Mesenchymal stem cell (in vitro differentiated cells and primary cell): ENCODE measurements around the gene CKAP2L.
A peak's percentile ranks its signal among the peaks of the same experiment; 100 is the strongest.

Experiments used
- DNase-seq: peaks from one replicate; pipeline ENCODE4 v3.0.0-alpha.2; 2013
- H2AFZ ChIP-seq: one replicate; pipeline ENCODE4 v1.6.1; 2013; ENCODE audit warnings: low read depth, mild to moderate bottlenecking, control low read depth, inconsistent platforms, low read length, moderate library complexity
- H2AK5ac ChIP-seq: 2 replicates; pipeline ENCODE4 v1.6.1; 2013; ENCODE audit warnings: low read length, moderate library complexity, mild to moderate bottlenecking, inconsistent platforms; ENCODE audit not compliant: severe bottlenecking
- H2BK120ac ChIP-seq: one replicate; pipeline ENCODE4 v1.6.1; 2013; ENCODE audit warnings: low read depth, mild to moderate bottlenecking, inconsistent platforms, low read length, moderate library complexity
- H2BK12ac ChIP-seq, 2 experiments: one replicate each; pipeline ENCODE4 v1.6.1; 2013; ENCODE audit warnings: inconsistent platforms in 2 of 2, low read length in 2 of 2, mild to moderate bottlenecking in 2 of 2, moderate library complexity in 2 of 2, control low read depth in 1 of 2
- H2BK15ac ChIP-seq: one replicate; pipeline ENCODE4 v1.6.1; 2013; ENCODE audit warnings: mild to moderate bottlenecking, low read depth, inconsistent platforms; ENCODE audit not compliant: poor library complexity, severe bottlenecking
- H2BK5ac ChIP-seq: 2 replicates; pipeline ENCODE4 v1.6.1; 2013; ENCODE audit warnings: low read depth, mild to moderate bottlenecking, low read length, control low read depth, inconsistent platforms; ENCODE audit not compliant: poor library complexity, severe bottlenecking
- H3K14ac ChIP-seq, 2 experiments: one replicate each; pipeline ENCODE4 v1.6.1; 2013; ENCODE audit warnings: inconsistent platforms in 2 of 2, low read length in 2 of 2, control low read depth in 1 of 2, mild to moderate bottlenecking in 1 of 2, moderate library complexity in 1 of 2
- H3K18ac ChIP-seq, 2 experiments: one replicate each; pipeline ENCODE4 v1.6.1; 2013; ENCODE audit warnings: inconsistent platforms in 2 of 2, low read length in 2 of 2, control low read depth in 1 of 2, low read depth in 1 of 2, mild to moderate bottlenecking in 1 of 2
- H3K23ac ChIP-seq, 2 experiments: one replicate each; pipeline ENCODE4 v1.6.1; 2013; ENCODE audit warnings: inconsistent platforms in 2 of 2, low read length in 2 of 2, mild to moderate bottlenecking in 2 of 2, moderate library complexity in 2 of 2, control low read depth in 1 of 2
- H3K27ac ChIP-seq: 2 replicates; pipeline ENCODE4 v1.5.1; 2013; ENCODE audit warnings: mild to moderate bottlenecking, moderate library complexity, low read length, control low read depth, inconsistent platforms; ENCODE audit not compliant: poor library complexity, severe bottlenecking
- H3K27me3 ChIP-seq, 2 experiments: 2 replicates each; pipeline versions ENCODE4 v1.6.1 to v1.7.0; 2013; ENCODE audit warnings: low read length in 2 of 2, mild to moderate bottlenecking in 2 of 2, moderate library complexity in 2 of 2, control low read depth in 1 of 2, inconsistent platforms in 1 of 2; ENCODE audit not compliant: control insufficient read depth in 1 of 2, insufficient read depth in 1 of 2
- H3K36me3 ChIP-seq, 2 experiments: 2 replicates each; pipeline versions ENCODE4 v1.6.1 to v1.7.0; 2013; ENCODE audit warnings: low read length in 2 of 2, control low read depth in 1 of 2, inconsistent platforms in 1 of 2, low read depth in 1 of 2, mild to moderate bottlenecking in 1 of 2; ENCODE audit not compliant: insufficient read depth in 2 of 2, control insufficient read depth in 1 of 2
- H3K4ac ChIP-seq, 2 experiments: one replicate each; pipeline ENCODE4 v1.6.1; 2013; ENCODE audit warnings: inconsistent platforms in 2 of 2, low read length in 2 of 2, mild to moderate bottlenecking in 2 of 2, moderate library complexity in 2 of 2, control low read depth in 1 of 2, low read depth in 1 of 2
- H3K4me1 ChIP-seq: 2 replicates; pipeline ENCODE4 v1.6.1; 2013; ENCODE audit warnings: low read depth, low read length, control low read depth; ENCODE audit not compliant: control insufficient read depth, insufficient read depth
- H3K4me2 ChIP-seq: 2 replicates; pipeline ENCODE4 v1.6.1; 2013; ENCODE audit warnings: low read length, mild to moderate bottlenecking, inconsistent platforms; ENCODE audit not compliant: poor library complexity, severe bottlenecking
- H3K4me3 ChIP-seq, 2 experiments: 2 replicates each; pipeline versions ENCODE4 v1.5.1 to v1.7.0; 2013; ENCODE audit warnings: low read length in 2 of 2, mild to moderate bottlenecking in 2 of 2, control low read depth in 1 of 2, low read depth in 1 of 2; ENCODE audit not compliant: insufficient read depth in 1 of 2
- H3K79me1 ChIP-seq: replicated peaks from 2 replicates; pipeline ENCODE4 v1.6.1; 2013; ENCODE audit warnings: mild to moderate bottlenecking, control low read depth, low read length, inconsistent platforms; ENCODE audit not compliant: poor library complexity, severe bottlenecking
- H3K9ac ChIP-seq: 2 replicates; pipeline ENCODE4 v1.7.0; 2013; ENCODE audit warnings: mild to moderate bottlenecking, low read length, moderate library complexity
- H3K9me3 ChIP-seq: 2 replicates; pipeline ENCODE4 v1.7.0; 2013; ENCODE audit warnings: mild to moderate bottlenecking, low read length; ENCODE audit not compliant: control insufficient read depth
- H4K8ac ChIP-seq: one replicate; pipeline ENCODE4 v1.6.1; 2013; ENCODE audit warnings: inconsistent platforms, mild to moderate bottlenecking, low read length, moderate library complexity
- H4K91ac ChIP-seq: one replicate; pipeline ENCODE4 v1.6.1; 2013; ENCODE audit warnings: mild to moderate bottlenecking, low read length, inconsistent platforms
- WGBS: methylation state at CpG from one replicate; pipeline ENCODE4 v1.1.7; 2013; ENCODE audit warnings: mixed read lengths; 5-methylcytosine and 5-hydroxymethylcytosine counted together

CKAP2L gene

GRCh38 chr2:112694182-112694581 is 70.2 kb downstream of the CKAP2L start:
- Histone ChIP-seq H2BK15ac (peak overlapping the region; percentile 83), H2BK5ac (no peak overlapping the region), H3K4ac (no peak overlapping the region), H2AK5ac (peak overlapping the region; percentile 85), H3K27ac (no peak overlapping the region), H3K4me1 (peaks cover 13% of the 10 kb centered on the region), H3K18ac (no peak overlapping the region), H3K36me3 (no peaks in the 10 kb centered on the region), H3K9me3 (no peaks in the 10 kb centered on the region), H4K91ac (peak overlapping the region; percentile 61), H3K14ac (no peak overlapping the region), H2AFZ (no peak overlapping the region), H3K4me2 (no peak overlapping the region), H2BK12ac (peak overlapping the region in 1 of 2 experiments; percentile 55), H4K8ac (no peak overlapping the region), H3K79me1 (no peaks in the 10 kb centered on the region), H2BK120ac (peak overlapping the region; percentile 85), H3K27me3 (no peaks in the 10 kb centered on the region), H3K23ac (no peak overlapping the region), H3K4me3 (no peak overlapping the region), H3K9ac (no peak overlapping the region)
- DNase-seq = no peak
- 98% methylated on average over 11 of the region's 12 CpGs for WGBS

GRCh38 chr2:112693596-112693995 is 70.8 kb downstream of the CKAP2L start:
- Histone ChIP-seq H3K4me2 (no peak overlapping the region), H3K4me1 (peaks cover 13% of the 10 kb centered on the region), H3K9ac (peak overlapping the region; percentile 82), H2AFZ (no peak overlapping the region), H2BK5ac (no peak overlapping the region), H3K23ac (no peak overlapping the region), H2BK120ac (peak overlapping the region; percentile 22), H3K79me1 (no peaks in the 10 kb centered on the region), H3K27me3 (no peaks in the 10 kb centered on the region), H4K8ac (peak overlapping the region; percentile 76), H3K4ac (peak overlapping the region in 1 of 2 experiments; percentile 91), H3K27ac (no peak overlapping the region), H3K36me3 (no peaks in the 10 kb centered on the region), H2BK12ac (peak overlapping the region; percentile 11 to 92), H3K14ac (no peak overlapping the region), H2BK15ac (no peak overlapping the region), H3K9me3 (no peaks in the 10 kb centered on the region), H4K91ac (peak overlapping the region; percentile 85), H2AK5ac (peak overlapping the region; percentile 29), H3K4me3 (no peak overlapping the region), H3K18ac (peak overlapping the region; percentile 2 to 6)
- WGBS = 97% methylated on average over 5 of the region's 9 CpGs
- DNase-seq = no peak

GRCh38 chr2:112692918-112693317 is 71.5 kb downstream of the CKAP2L start:
- WGBS = 80% methylated on average over 1 of the region's 1 CpG

GRCh38 chr2:112692495-112692911 is 71.9 kb downstream of the CKAP2L start:
- no peaks in the 10 kb centered on the region for H3K79me1 ChIP-seq
- H3K9me3 ChIP-seq = no peaks in the 10 kb centered on the region
- peak overlapping the region; percentile 71 for H4K91ac ChIP-seq
- H4K8ac ChIP-seq = peak overlapping the region; percentile 97
- peak overlapping the region in 1 of 2 experiments; percentile 59 for H3K14ac ChIP-seq
- H2BK5ac ChIP-seq = peak overlapping the region; percentile 77
- DNase-seq = peak; percentile 97
- peak overlapping the region; percentile 74 for H2AK5ac ChIP-seq
- no peaks in the 10 kb centered on the region for H3K27me3 ChIP-seq
- H2BK15ac ChIP-seq = peak overlapping the region; percentile 17
- H3K4me1 ChIP-seq = peaks cover 13% of the 10 kb centered on the region
- no peaks in the 10 kb centered on the region for H3K36me3 ChIP-seq
- H2BK120ac ChIP-seq = peak overlapping the region; percentile 29
- peak overlapping the region; percentile 46 to 98 for H2BK12ac ChIP-seq
- H3K23ac ChIP-seq = no peak overlapping the region
- under 1% methylated on average over 5 of the region's 5 CpGs for WGBS
- peak overlapping the region; percentile 82 for H3K9ac ChIP-seq
- peak overlapping the region; percentile 85 for H2AFZ ChIP-seq
- H3K27ac ChIP-seq = peak overlapping the region; percentile 83
- H3K18ac ChIP-seq = peak overlapping the region; percentile 89 to 95
- peak overlapping the region; percentile 34 to 83 for H3K4ac ChIP-seq
- H3K4me3 ChIP-seq = peak overlapping the region in 1 of 2 experiments; percentile 32
- H3K4me2 ChIP-seq = peak overlapping the region; percentile 46

More at GRCh38 chr2:112692918-112693317, 71.5 kb downstream of the CKAP2L start:
- H3K79me1 ChIP-seq = no peaks in the 10 kb centered on the region
- peak overlapping the region; percentile 78 for H3K27ac ChIP-seq
- H3K9ac ChIP-seq = peak overlapping the region; percentile 82
- DNase-seq = no peak
- peak overlapping the region; percentile 85 for H2AFZ ChIP-seq
- peak overlapping the region; percentile 29 for H2BK120ac ChIP-seq
- H2BK15ac ChIP-seq = peak overlapping the region; percentile 17
- H3K4me2 ChIP-seq = peak overlapping the region; percentile 46
- peak overlapping the region; percentile 97 for H4K8ac ChIP-seq
- H2BK5ac ChIP-seq = peak overlapping the region; percentile 77
- H3K9me3 ChIP-seq = no peaks in the 10 kb centered on the region
- peak overlapping the region; percentile 74 for H2AK5ac ChIP-seq
- peak overlapping the region; percentile 89 to 95 for H3K18ac ChIP-seq
- no peaks in the 10 kb centered on the region for H3K36me3 ChIP-seq
- peak overlapping the region; percentile 34 to 83 for H3K4ac ChIP-seq
- peaks cover 13% of the 10 kb centered on the region for H3K4me1 ChIP-seq
- H3K14ac ChIP-seq = peak overlapping the region in 1 of 2 experiments; percentile 59
- peak overlapping the region; percentile 46 to 98 for H2BK12ac ChIP-seq
- H4K91ac ChIP-seq = peak overlapping the region; percentile 71
- no peaks in the 10 kb centered on the region for H3K27me3 ChIP-seq
- H3K23ac ChIP-seq = no peak overlapping the region
- peak overlapping the region in 1 of 2 experiments; percentile 17 for H3K4me3 ChIP-seq
